ENCODE results near the gene ORMDL2. TPM values are rescaled to one million over a fixed set of nuclear protein-coding genes. Genes with fewer than 3 reads are reported as not detected.

Gene ORMDL2
- total and polyA plus RNA-seq, 10 of the 15 experiments (the other 5 are each of a cell fraction or from before 2014, with no cell fraction given) = 15.0 to 135 (median 33.9) TPM

GRCh38 chr12:55845785-55846496 is 28.1 kb downstream of the ORMDL2 start:
- POLR2A ChIA-PET = interaction anchor here (0.6 kb wide), 1 partner anchor 10 kb away, joined by 7 read pairs; no protein-coding TSS in a partner anchor
- no TSS peak for BruUV-seq (replicated peaks)

More at GRCh38 chr12:55845785-55846496, 28.1 kb downstream of the ORMDL2 start:
- ATAC-seq = no peak
- Histone ChIP-seq H3K9ac (ENCODE audit: control insufficient read depth, insufficient read depth, low read length) (no peak overlapping the region), H3K9me3 (replicated peaks; ENCODE audit: control insufficient read depth, insufficient read depth, low read length) (no peaks in the 10 kb centered on the region), H3K36me3 (ENCODE audit: control insufficient read depth in 2 of 2, insufficient read depth in 2 of 2, low read length in 1 of 2) (no peaks in the 10 kb centered on the region), H3K4me3 (no peak overlapping the region), H3K27me3 (replicated peaks in 1 of 2; ENCODE audit: control insufficient read depth in 2 of 2, insufficient read depth in 2 of 2, low read length in 1 of 2) (peaks cover 0 to 1% of the 10 kb centered on the region in 2 experiments; a peak in 3 of 4 replicates), H2AFZ (ENCODE audit: control insufficient read depth, low read depth, low read length) (no peak overlapping the region), H3K4me1 (ENCODE audit: control insufficient read depth, insufficient read depth, low read length) (no peaks in the 10 kb centered on the region; the same call in 1 of the 2 replicates), H3K4me2 (ENCODE audit: control insufficient read depth, insufficient read depth) (no peak overlapping the region), H3K79me2 (ENCODE audit: control insufficient read depth, insufficient read depth, low read length) (no peaks in the 10 kb centered on the region), H4K20me1 (ENCODE audit: control insufficient read depth, insufficient read depth) (no peaks in the 10 kb centered on the region), H3K27ac (ENCODE audit: control insufficient read depth, insufficient read depth) (no peak overlapping the region)
- intact Hi-C loops (cut with micrococcal nuclease; ENCODE audit: unreplicated experiment) (no loop called here), in situ Hi-C loops (cut with MboI) (no loop called here)
- no peak for TF ChIP-seq POLR2AphosphoS5 (IDR thresholded peaks at IDR 0.05; ENCODE audit: low read length)
- no peak for TF ChIP-seq RAD51 (IDR thresholded peaks at IDR 0.05)
- no peak for TF ChIP-seq PML (IDR thresholded peaks at IDR 0.05; ENCODE audit: low read length)
- TF ChIP-seq RFX5 (IDR thresholded peaks at IDR 0.05; ENCODE audit: low read depth, low read length) = no peak
- TF ChIP-seq PRDM15 (CRISPR knock-in tag; IDR thresholded peaks at IDR 0.05) = no peak
- no peak for TF ChIP-seq YY1 (IDR thresholded peaks at IDR 0.05; ENCODE audit: low read depth, low read length)
- TF ChIP-seq IRF3 (IDR thresholded peaks at IDR 0.05) = no peak
- TF ChIP-seq EGR1 (IDR thresholded peaks at IDR 0.05; ENCODE audit: borderline replicate concordance in 1 of 2, low read depth in 2 of 2, low read length in 2 of 2) = no peak
- no peak for TF ChIP-seq ZNF274 (IDR thresholded peaks at IDR 0.05; ENCODE audit: insufficient read depth, insufficient read length)
- no peak for TF ChIP-seq RBBP5 (conservative IDR thresholded peaks at IDR 0.05)
- TF ChIP-seq FOXK2 (IDR thresholded peaks at IDR 0.05) = no peak
- no peak for TF ChIP-seq RELB (IDR thresholded peaks at IDR 0.05; ENCODE audit: low read depth)
- no peak for TF ChIP-seq YBX1 (IDR thresholded peaks at IDR 0.05)
- 46% methylated on average over 7 of the region's 7 CpGs for WGBS (ENCODE audit: insufficient coverage, insufficient replicate concordance, low lambda C conversion rate, missing lambda C conversion rate)
- DNase-seq (ENCODE audit: low read depth, low spot score) = no peak
- ChIA-PET SMC1A (ENCODE audit: uncharacterized antibody, unreplicated experiment) (no interaction called here), RAD21 (ENCODE audit: unreplicated experiment) (interaction anchor here (0.7 to 1.3 kb wide), 2 partner anchors 30 to 96 kb away, joined by 3 to 4 read pairs; no protein-coding TSS in a partner anchor), CTCF (no interaction called here)
- no peak for FAIRE-seq

Data from GM12878 (cell line).